ENCODE results near the gene KERA. TPM values are rescaled to one million over a fixed set of nuclear protein-coding genes. Genes with fewer than 3 reads are reported as not detected.
"Not testable (repeated sequence)": the region's sequence is repeated elsewhere in the genome, so short reads cannot be mapped to it uniquely, and the experiment has no call there.

KERA gene
- total and polyA plus RNA-seq, 9 of the 15 experiments (the other 6 are each of a cell fraction or from before 2014, with no cell fraction given) = not detected

DNA sequence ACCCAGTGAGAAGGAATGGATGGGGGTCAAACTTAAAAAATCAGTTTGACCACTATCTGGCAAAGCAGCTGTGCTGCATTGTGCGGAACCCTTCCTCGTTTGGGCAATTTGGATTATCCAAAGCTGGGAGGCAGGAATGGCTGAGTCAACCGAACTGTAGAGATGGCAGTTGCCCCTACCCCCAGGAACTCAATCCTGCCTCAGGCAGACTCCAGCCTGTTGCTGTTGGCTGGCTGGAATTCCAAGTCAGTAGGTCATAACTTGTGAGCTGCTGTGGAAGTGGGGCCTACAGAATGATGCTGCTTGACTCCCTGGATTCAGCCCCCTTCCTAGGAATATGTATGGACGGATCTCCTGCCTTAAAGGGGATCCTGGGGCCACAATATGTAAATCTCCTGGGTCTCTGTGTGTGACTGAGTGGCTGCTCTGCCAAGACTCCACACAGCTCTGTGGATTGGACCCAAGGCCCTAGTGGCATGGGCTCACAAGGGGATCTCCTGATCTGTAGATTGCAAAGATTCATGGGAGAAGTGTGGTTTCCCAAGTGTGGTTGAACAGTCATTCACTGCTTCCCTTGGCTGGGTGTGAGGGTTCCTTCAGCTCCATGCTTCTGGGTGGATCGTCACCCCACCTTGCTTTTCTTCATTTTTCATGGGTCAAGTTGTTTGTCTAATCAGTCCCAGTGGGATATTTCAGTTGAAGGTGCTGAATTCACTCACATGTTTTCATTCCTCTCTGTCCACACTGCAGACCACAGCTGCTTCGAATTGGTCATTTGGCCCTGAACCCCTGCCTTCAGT is 34.3 kb upstream of the KERA start (continued):
- TF ChIP-seq, protein P1, sequence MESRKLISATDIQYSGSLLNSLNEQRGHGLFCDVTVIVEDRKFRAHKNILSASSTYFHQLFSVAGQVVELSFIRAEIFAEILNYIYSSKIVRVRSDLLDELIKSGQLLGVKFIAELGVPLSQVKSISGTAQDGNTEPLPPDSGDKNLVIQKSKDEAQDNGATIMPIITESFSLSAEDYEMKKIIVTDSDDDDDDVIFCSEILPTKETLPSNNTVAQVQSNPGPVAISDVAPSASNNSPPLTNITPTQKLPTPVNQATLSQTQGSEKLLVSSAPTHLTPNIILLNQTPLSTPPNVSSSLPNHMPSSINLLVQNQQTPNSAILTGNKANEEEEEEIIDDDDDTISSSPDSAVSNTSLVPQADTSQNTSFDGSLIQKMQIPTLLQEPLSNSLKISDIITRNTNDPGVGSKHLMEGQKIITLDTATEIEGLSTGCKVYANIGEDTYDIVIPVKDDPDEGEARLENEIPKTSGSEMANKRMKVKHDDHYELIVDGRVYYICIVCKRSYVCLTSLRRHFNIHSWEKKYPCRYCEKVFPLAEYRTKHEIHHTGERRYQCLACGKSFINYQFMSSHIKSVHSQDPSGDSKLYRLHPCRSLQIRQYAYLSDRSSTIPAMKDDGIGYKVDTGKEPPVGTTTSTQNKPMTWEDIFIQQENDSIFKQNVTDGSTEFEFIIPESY (CRISPR knock-in tag; IDR thresholded peaks at IDR 0.05) = no peak
- TF ChIP-seq ZFP30 (CRISPR knock-in tag; IDR thresholded peaks at IDR 0.05; ENCODE audit: borderline replicate concordance) = no peak
- no peak for TF ChIP-seq MXI1 (IDR thresholded peaks at IDR 0.05; ENCODE audit: low read depth, low read length)
- no peak for TF ChIP-seq ATF2 (CRISPR knock-in tag; IDR thresholded peaks at IDR 0.05)
- no peak for TF ChIP-seq NCOR1 (IDR thresholded peaks at IDR 0.05)
- no peak for TF ChIP-seq RFX1 (IDR thresholded peaks at IDR 0.05)

DNA sequence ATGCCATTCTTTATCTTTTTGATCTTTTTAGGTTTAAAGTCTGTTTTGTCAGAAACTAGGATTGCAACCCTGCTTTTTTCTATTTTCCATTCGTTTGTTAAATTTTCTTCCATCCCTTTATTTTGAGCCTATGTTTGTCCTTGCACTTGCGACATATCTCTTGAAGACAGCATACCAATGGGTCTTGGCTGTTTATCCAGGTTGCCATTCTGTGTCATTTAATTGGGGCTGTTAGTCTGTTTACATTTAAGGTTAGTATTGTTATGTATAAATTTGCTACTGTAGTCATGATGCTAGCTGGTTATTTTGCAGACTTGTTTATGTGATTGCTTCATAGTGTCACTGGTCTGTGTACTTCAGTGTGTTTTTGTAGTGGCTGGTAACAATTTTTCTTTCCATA is 32.1 kb upstream of the KERA start:
- H3K9me3 ChIP-seq (replicated peaks; ENCODE audit: control insufficient read depth, insufficient read depth, low read depth, low read length); BruUV-seq (replicated peaks); H3K79me2 ChIP-seq (ENCODE audit: control insufficient read depth, insufficient read depth, low read length); H3K9me1 ChIP-seq (ENCODE audit: control insufficient read depth, insufficient read depth, low read length); FAIRE-seq; H4K20me1 ChIP-seq (replicated peaks; ENCODE audit: control insufficient read depth, insufficient read depth, low read length); H3K27me3 ChIP-seq (ENCODE audit: control insufficient read depth in 2 of 2, insufficient read depth in 2 of 2, low read length in 2 of 2); H3K4me1 ChIP-seq (replicated peaks in 1 of 2; ENCODE audit: control insufficient read depth in 2 of 2, insufficient read depth in 2 of 2, low read length in 2 of 2); POLR2A ChIA-PET; H3K27ac ChIP-seq (ENCODE audit: extremely low read depth, low read depth, low read length); in situ Hi-C loops (cut with MboI); H3K9ac ChIP-seq (ENCODE audit: insufficient read depth in 1 of 2, low read depth in 2 of 2, low read length in 2 of 2); CTCF ChIA-PET (ENCODE audit: low intra/inter-chr PET ratio); H2AFZ ChIP-seq (ENCODE audit: low read depth, low read length); DNase-seq (ENCODE audit: extremely low read depth in 1 of 4, low spot score in 3 of 4); H3K4me2 ChIP-seq (ENCODE audit: insufficient read depth, low read length); H3K36me3 ChIP-seq (ENCODE audit: control insufficient read depth, insufficient read depth, low read length); H3K4me3 ChIP-seq; intact Hi-C loops (cut with micrococcal nuclease); ATAC-seq: not testable (repeated sequence)
- WGBS (ENCODE audit: insufficient coverage, low coverage, missing lambda C conversion rate) = 0% methylated on average over 2 of the region's 2 CpGs
